Measurements from ENCODE around the gene IKBKE. TPM values are rescaled to one million over a fixed set of nuclear protein-coding genes. Genes with fewer than 3 reads are reported as not detected.

The IKBKE gene
- total RNA-seq, 6 donors from 2014 or later: 7.4 to 25.1 (median 9.2) TPM

DNA sequence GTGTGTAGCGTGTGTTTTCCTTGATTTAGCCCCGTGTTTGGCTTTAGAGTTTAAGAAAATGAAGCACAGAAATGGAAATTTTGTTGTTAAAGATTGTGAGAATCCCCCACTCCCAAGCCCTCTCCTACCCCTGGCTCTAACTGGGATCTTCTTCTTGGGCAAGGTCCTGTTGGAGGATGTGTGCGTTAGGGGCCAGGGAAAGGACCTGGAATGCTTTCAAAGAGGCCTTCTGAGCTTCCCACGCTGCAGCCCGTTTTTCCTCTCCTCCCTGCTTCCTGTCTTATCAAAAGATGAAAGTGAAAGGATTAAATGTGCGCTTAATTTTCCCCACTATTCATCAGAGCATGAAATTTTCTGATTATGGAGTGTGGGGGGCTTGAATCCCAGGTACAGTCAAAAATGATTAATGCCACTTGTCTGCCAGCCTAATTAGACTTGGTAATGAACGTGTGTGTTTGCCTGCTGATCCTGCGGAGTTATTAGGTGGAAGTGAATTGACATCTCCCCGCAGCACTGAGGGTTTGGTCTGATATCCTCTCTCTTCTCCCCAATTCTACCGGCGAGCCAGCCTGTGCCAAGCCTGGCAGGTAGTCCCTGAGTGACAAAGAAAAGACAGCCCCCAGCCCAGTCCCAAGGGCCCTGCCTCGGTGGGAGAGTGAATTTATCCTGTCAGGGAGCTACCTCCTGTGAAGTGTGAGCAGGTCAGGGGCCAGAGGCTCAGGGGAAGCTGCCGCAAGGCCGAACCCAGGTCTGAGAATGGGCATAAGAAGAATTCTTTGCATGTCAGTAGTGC is 42.0 kb downstream of the IKBKE start:
- TF ChIP-seq POLR2AphosphoS5 (IDR thresholded peaks at IDR 0.05): no peak
- TF ChIP-seq EP300 (IDR thresholded peaks at IDR 0.05): no peak
- no peak for TF ChIP-seq POLR2A (IDR thresholded peaks at IDR 0.05)
- TF ChIP-seq, protein P1, sequence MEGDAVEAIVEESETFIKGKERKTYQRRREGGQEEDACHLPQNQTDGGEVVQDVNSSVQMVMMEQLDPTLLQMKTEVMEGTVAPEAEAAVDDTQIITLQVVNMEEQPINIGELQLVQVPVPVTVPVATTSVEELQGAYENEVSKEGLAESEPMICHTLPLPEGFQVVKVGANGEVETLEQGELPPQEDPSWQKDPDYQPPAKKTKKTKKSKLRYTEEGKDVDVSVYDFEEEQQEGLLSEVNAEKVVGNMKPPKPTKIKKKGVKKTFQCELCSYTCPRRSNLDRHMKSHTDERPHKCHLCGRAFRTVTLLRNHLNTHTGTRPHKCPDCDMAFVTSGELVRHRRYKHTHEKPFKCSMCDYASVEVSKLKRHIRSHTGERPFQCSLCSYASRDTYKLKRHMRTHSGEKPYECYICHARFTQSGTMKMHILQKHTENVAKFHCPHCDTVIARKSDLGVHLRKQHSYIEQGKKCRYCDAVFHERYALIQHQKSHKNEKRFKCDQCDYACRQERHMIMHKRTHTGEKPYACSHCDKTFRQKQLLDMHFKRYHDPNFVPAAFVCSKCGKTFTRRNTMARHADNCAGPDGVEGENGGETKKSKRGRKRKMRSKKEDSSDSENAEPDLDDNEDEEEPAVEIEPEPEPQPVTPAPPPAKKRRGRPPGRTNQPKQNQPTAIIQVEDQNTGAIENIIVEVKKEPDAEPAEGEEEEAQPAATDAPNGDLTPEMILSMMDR (IDR thresholded peaks at IDR 0.05): no peak
- peak overlapping the region; percentile 72 to 82 (median 80) for H3K27ac ChIP-seq
- 37 to 42% methylated on average over 14 of the region's 14 CpGs for WGBS, 2 donors
- H3K36me3 ChIP-seq: no peaks in the 10 kb centered on the region
- DNase-seq (no peak), ATAC-seq (ENCODE audit: low FRiP score in 2 of 2) (peak in 1 of 2 donors; percentile 3)
- H3K9me3 ChIP-seq: no peaks in the 10 kb centered on the region
- peak overlapping the region in 1 of 4 donors; percentile 5 for H3K4me3 ChIP-seq
- peaks cover 48 to 76% (median 69%) of the 10 kb centered on the region in 4 donors for H3K4me1 ChIP-seq
- peaks cover 0 to 8% (median 2%) of the 10 kb centered on the region in 4 donors for H3K27me3 ChIP-seq

DNA sequence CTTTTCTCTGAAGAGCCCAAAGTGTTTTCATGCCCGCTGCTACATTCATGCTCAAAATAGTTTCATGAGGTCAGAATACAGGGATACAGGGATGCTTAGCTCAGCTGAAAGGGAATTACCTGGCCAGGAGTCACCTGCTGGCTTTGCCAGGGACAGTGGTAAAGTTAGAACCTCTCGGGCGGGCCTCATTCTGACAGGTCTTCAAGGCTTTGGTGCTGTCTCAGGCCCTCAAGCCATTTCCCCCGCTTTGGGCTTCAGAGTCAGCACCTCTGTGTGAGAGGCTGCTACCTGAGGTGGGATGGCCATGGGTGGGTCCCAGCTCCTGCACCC is 42.5 kb downstream of the IKBKE start:
- Histone ChIP-seq H3K27me3 (peaks cover 0 to 2% (median under 1%) of the 10 kb centered on the region in 4 donors), H3K36me3 (no peaks in the 10 kb centered on the region), H3K9me3 (no peaks in the 10 kb centered on the region), H3K27ac (peak overlapping the region; percentile 72 to 82 (median 80)), H3K4me1 (peaks cover 45 to 74% (median 64%) of the 10 kb centered on the region in 4 donors), H3K4me3 (no peak overlapping the region)
- TF ChIP-seq EP300 (IDR thresholded peaks at IDR 0.05) (no peak), POLR2AphosphoS5 (IDR thresholded peaks at IDR 0.05) (no peak), POLR2A (IDR thresholded peaks at IDR 0.05) (no peak)
- DNase-seq (no peak), ATAC-seq (ENCODE audit: low FRiP score in 2 of 2) (peak in 1 of 2 donors; percentile 44)
- WGBS, 2 donors: 59 to 85% methylated on average over 3 to 4 of the region's 4 CpGs

DNA sequence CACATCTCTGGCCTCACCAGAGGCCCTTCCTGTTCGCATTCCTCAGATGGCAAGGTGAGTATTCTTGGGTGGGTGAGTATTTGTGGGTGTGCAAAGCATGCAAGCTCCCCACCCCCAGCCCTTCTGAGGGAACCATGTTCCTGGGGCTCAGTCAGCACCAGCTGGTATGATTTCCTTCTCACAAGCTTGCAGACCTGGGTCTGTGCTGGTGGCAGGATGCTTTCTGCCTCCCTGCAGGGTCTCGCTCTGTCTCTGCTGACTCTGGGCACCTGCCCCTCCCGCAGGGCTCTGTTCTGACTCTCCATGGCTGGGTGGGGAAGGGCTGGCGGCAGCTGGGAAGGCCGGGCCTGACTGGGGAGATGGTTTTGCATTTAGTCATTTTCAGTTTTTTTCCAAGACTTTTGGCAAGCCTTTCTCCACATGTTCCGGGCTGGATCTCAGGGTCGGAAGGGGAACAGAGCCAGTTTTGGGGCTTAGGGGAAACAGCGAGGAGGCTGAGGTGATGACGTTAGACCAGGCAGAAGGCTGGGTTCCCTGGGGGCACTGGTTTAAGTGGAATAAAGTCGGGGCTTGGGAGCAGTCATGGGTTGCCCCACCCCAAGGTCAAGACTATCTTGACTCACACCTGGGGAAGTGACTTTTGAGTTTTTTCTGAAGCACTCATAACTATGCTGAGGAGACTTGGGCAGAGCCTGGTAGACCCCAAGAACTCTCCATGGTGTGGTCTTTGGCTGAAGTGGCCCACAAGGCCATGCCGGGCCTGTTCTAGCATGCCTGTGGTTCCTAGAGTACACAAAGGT is 43.2 kb downstream of the IKBKE start:
- Histone ChIP-seq H3K27ac (peak overlapping the region; percentile 72 to 82 (median 80)), H3K4me3 (no peak overlapping the region), H3K4me1 (peaks cover 38 to 67% (median 58%) of the 10 kb centered on the region in 4 donors), H3K27me3 (no peaks in the 10 kb centered on the region), H3K9me3 (no peaks in the 10 kb centered on the region), H3K36me3 (no peaks in the 10 kb centered on the region)
- 58 to 61% methylated on average over 7 to 11 of the region's 11 CpGs for WGBS, 2 donors
- peak in 2 of 4 donors; percentile 1 to 67 for TF ChIP-seq EP300 (IDR thresholded peaks at IDR 0.05)
- no peak for TF ChIP-seq POLR2A (IDR thresholded peaks at IDR 0.05)
- DNase-seq: peak; percentile 76 to 78
- peak; percentile 83 to 84 for ATAC-seq (ENCODE audit: low FRiP score in 2 of 2)

DNA sequence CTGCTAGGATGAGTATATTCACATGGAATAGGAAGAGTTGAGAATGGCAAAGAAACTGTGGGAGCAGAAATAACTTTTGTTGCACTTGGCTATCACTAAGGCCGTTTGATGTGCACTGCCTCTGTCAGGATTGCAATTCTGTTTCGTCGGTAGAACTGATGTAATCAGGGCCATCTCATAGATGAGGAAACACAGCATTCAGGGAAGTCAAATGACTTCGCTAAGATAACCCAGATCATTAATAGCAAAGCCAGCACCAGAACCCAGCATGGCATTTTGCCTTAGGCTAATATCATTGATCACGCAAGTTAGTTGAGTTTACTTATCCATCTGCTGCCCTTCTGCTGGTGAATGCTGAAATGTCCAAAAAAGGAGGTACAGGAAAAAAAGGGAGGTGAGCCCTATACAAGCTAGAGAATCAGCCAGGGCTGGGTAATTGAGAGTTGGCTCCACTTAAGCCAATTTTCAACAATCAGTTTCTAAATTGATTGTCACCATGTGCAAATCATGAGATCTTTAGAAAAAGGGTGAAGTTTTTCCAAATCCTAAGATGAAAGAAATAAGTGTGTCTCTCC is 44.6 kb downstream of the IKBKE start:
- ATAC-seq (ENCODE audit: low FRiP score in 2 of 2): peak in 1 of 2 donors; percentile 40
- Histone ChIP-seq H3K27me3 (no peaks in the 10 kb centered on the region), H3K4me1 (peaks cover 28 to 57% (median 46%) of the 10 kb centered on the region in 4 donors), H3K36me3 (no peaks in the 10 kb centered on the region), H3K9me3 (no peaks in the 10 kb centered on the region), H3K4me3 (no peak overlapping the region), H3K27ac (peak overlapping the region; percentile 72 to 82 (median 80))
- WGBS, 2 donors: 57 to 72% methylated on average over 5 of the region's 5 CpGs
- no peak for DNase-seq
- TF ChIP-seq EP300 (IDR thresholded peaks at IDR 0.05): no peak
- no peak for TF ChIP-seq POLR2A (IDR thresholded peaks at IDR 0.05)
- no peak for TF ChIP-seq POLR2AphosphoS5 (IDR thresholded peaks at IDR 0.05)
- TF ChIP-seq, protein P1 (IDR thresholded peaks at IDR 0.05): no peak

DNA sequence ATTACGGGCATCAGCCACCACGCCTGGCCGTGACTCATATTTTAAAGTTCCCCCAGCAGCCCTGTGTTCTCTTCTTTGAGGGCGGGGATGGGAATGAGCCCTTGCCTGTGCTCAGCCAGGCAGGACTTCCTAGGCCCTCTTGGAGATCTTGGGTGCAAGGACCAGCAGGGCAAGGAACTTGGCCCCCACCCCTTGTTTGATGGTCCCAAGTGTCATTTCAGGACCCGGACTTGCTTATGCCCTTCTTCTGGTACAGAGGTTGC is 46.4 kb downstream of the IKBKE start:
- 78 to 96% methylated on average over 4 to 5 of the region's 5 CpGs for WGBS, 2 donors
- Histone ChIP-seq H3K4me1 (peaks cover 23 to 51% (median 40%) of the 10 kb centered on the region in 4 donors), H3K36me3 (no peaks in the 10 kb centered on the region), H3K9me3 (no peaks in the 10 kb centered on the region), H3K27ac (peak overlapping the region in 1 of 4 donors; percentile 6), H3K27me3 (no peaks in the 10 kb centered on the region), H3K4me3 (no peak overlapping the region)
- ATAC-seq (ENCODE audit: low FRiP score in 2 of 2) (no peak), DNase-seq (no peak)
- TF ChIP-seq POLR2A (IDR thresholded peaks at IDR 0.05) (no peak), POLR2AphosphoS5 (IDR thresholded peaks at IDR 0.05) (no peak), EP300 (IDR thresholded peaks at IDR 0.05) (no peak)
- TF ChIP-seq, protein P1 (IDR thresholded peaks at IDR 0.05): no peak
